ENCODE data around the gene C3orf33. TPM values are rescaled to one million over a fixed set of nuclear protein-coding genes. Genes with fewer than 3 reads are reported as not detected.
A peak's percentile ranks its signal among the peaks of the same experiment; 100 is the strongest.

Gene C3orf33
- total RNA-seq, 1 donor from 2014 or later = 2.6 TPM

DNA sequence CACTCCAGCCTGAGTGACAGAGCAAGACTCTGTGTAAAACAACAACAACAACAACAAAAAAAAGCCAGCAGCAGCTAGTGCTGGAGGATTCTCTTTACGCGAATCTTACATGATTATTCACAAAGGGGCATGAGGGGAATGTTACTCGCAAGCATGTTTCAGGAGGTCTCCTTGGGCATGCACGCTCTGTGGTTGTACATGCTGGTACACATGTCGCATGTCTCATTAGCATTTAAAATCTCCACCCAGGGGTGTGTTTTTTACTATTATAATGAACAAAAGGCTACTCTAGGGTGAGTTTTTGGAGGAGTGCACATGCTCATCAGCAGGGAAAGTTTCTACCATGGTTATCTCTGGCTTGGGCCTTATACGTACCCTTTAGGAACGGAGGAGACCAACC is 48.5 kb downstream of the C3orf33 start:
- H3K27ac ChIP-seq (ENCODE audit: low read depth, low read length) = no peak overlapping the region
- H3K4me1 ChIP-seq (ENCODE audit: control insufficient read depth in 3 of 3, insufficient read depth in 3 of 3, low read length in 3 of 3) = no peaks in the 10 kb centered on the region
- no peaks in the 10 kb centered on the region for H3K9me3 ChIP-seq (ENCODE audit: control insufficient read depth in 3 of 3, low read length in 3 of 3)
- H3K4me3 ChIP-seq (ENCODE audit: low read length in 3 of 3) = no peak overlapping the region
- H3K9ac ChIP-seq (ENCODE audit: low read depth in 1 of 3, low read length in 3 of 3) = no peak overlapping the region
- H3K27me3 ChIP-seq (ENCODE audit: control insufficient read depth in 3 of 3, insufficient read depth in 3 of 3, low read length in 3 of 3) = no peaks in the 10 kb centered on the region
- H3K36me3 ChIP-seq (ENCODE audit: control insufficient read depth in 3 of 3, insufficient read depth in 3 of 3, low read length in 3 of 3) = peaks cover 0 to 3% (median 0%) of the 10 kb centered on the region in 3 donors

DNA sequence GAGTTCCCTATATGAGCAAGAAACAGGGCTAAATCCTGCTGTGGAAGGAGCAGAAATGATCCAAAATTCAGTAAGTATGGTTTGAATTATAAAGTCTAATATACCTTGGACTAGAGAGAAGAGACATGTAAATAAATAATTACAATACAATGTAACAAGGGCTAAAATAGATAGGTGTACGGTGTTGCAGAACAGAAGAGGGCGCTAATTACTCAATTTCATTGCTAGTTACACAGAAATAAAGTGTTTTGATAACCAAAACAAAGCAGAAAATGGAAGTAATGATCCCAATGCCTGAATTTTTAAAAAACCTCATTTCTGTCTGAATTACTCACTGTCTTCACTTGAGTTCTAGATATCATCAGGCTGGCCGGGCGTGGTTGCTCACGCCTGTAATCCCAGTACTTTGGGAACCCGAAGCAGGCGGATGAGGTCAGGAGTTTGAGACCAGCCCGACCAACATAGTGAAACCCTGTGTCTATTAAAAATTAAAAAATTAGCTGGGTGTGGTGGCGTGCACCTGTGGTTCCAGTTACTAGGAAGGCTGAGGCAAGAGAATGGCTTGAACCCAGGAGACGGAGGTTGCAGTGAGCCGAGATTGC is 52.9 kb downstream of the C3orf33 start:
- Histone ChIP-seq H3K9me3 (ENCODE audit: control insufficient read depth in 3 of 3, low read length in 3 of 3) (no peaks in the 10 kb centered on the region), H3K4me3 (ENCODE audit: low read length in 3 of 3) (no peak overlapping the region), H3K27me3 (ENCODE audit: control insufficient read depth in 3 of 3, insufficient read depth in 3 of 3, low read length in 3 of 3) (no peaks in the 10 kb centered on the region), H3K36me3 (ENCODE audit: control insufficient read depth in 3 of 3, insufficient read depth in 3 of 3, low read length in 3 of 3) (peaks cover 0 to 3% (median 0%) of the 10 kb centered on the region in 3 donors), H3K27ac (ENCODE audit: low read depth, low read length) (no peak overlapping the region), H3K4me1 (ENCODE audit: control insufficient read depth in 3 of 3, insufficient read depth in 3 of 3, low read length in 3 of 3) (no peaks in the 10 kb centered on the region), H3K9ac (ENCODE audit: low read depth in 1 of 3, low read length in 3 of 3) (no peak overlapping the region)

DNA sequence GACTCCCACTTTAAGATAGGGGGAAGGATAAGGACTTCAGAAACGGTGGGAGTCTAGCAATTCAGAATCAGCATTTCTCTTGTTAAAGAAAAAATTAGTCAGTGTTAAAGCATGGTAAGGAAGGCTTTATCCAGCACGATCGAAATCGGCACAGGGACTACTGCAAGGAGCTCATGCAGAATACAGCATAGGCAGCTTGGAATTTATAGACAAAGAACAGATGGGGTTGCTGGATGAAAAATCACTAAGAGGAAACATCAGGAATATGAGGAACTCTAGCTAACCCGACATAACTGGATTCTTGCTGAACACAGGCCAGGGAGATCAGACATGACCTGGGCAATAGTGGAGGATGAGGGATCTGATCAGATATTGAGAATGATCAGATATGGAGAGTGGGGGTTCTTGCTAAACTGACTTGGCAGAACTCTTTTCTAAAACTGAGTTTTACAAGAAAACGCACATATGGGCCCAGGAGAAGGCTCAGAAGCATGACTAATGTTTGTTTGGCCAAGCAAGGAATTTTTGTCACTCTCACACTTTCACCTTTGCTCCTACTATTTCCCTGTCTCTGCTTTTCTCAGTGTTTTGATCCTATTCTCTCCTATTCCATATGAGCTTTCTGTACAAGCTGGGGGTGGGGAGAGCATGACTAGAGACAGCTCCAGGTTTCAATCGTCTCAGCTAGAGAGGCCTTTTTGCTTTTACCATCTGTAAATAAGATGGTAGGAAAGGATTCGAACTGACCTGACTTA is 57.3 kb downstream of the C3orf33 start:
- Histone ChIP-seq H3K4me1 (ENCODE audit: control insufficient read depth in 3 of 3, insufficient read depth in 3 of 3, low read length in 3 of 3) (peaks cover 10 to 21% (median 12%) of the 10 kb centered on the region in 3 donors), H3K9me3 (ENCODE audit: control insufficient read depth in 3 of 3, low read length in 3 of 3) (no peaks in the 10 kb centered on the region), H3K27me3 (ENCODE audit: control insufficient read depth in 3 of 3, insufficient read depth in 3 of 3, low read length in 3 of 3) (peaks cover 9 to 18% (median 10%) of the 10 kb centered on the region in 3 donors), H3K4me3 (ENCODE audit: low read length in 3 of 3) (no peak overlapping the region), H3K36me3 (ENCODE audit: control insufficient read depth in 3 of 3, insufficient read depth in 3 of 3, low read length in 3 of 3) (no peaks in the 10 kb centered on the region), H3K9ac (ENCODE audit: low read depth in 1 of 3, low read length in 3 of 3) (no peak overlapping the region), H3K27ac (ENCODE audit: low read depth, low read length) (no peak overlapping the region)

DNA sequence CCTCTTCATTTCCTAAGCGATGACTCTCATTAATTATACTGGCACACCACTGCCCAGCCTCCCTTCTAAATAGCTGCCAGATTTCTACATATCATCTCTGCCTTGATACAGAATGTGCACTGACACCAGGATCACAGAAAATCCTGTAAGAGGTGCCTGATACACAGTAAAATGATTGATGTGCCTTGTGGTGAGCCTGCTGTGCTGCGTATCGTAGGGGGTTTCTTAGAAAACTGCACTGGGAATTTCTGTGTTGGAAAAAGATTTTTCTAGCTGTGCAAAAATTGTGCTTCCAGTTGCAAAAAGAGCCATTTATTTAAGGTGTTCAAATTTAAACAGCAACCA is 58.2 kb downstream of the C3orf33 start:
- Histone ChIP-seq H3K27me3 (ENCODE audit: control insufficient read depth in 3 of 3, insufficient read depth in 3 of 3, low read length in 3 of 3) (peaks cover 14 to 25% (median 16%) of the 10 kb centered on the region in 3 donors), H3K4me3 (ENCODE audit: low read length in 3 of 3) (no peak overlapping the region), H3K9ac (ENCODE audit: low read depth in 1 of 3, low read length in 3 of 3) (no peak overlapping the region), H3K27ac (ENCODE audit: low read depth, low read length) (no peak overlapping the region), H3K9me3 (ENCODE audit: control insufficient read depth in 3 of 3, low read length in 3 of 3) (no peaks in the 10 kb centered on the region), H3K36me3 (ENCODE audit: control insufficient read depth in 3 of 3, insufficient read depth in 3 of 3, low read length in 3 of 3) (no peaks in the 10 kb centered on the region), H3K4me1 (ENCODE audit: control insufficient read depth in 3 of 3, insufficient read depth in 3 of 3, low read length in 3 of 3) (peaks cover 12 to 26% (median 14%) of the 10 kb centered on the region in 3 donors)

DNA sequence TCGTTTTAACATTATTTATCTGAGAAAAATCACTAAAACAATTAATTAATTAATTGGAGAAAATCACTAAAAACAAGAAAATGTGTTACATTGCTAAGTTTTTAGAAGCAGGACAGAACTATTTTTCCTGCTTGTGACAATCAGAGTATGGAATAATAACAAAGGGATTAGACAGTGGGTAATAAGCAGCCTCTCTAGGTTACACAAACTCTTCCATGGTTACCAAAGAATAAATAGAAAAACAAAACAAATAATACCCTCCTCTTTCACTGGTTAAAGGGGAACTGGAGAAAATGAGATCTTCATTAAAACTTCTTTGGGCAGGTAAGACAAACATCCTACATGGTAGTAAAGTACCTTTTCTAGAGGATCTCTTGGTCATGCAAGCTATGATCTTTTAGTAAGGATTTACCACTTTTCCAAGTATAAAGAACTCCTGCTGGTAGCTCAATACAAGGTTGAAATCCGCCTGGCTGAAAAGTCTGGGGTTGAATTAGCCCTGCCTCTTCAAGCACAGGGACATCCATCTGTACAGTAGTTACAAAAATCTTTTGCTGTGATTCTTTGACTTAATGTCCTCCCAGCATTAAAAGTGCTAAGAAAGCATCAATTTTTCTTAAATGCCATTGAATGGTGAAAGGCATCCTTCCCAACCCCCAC is 58.7 kb downstream of the C3orf33 start:
- no peak overlapping the region for H3K9ac ChIP-seq (ENCODE audit: low read depth in 1 of 3, low read length in 3 of 3)
- no peaks in the 10 kb centered on the region for H3K36me3 ChIP-seq (ENCODE audit: control insufficient read depth in 3 of 3, insufficient read depth in 3 of 3, low read length in 3 of 3)
- H3K27ac ChIP-seq (ENCODE audit: low read depth, low read length) = no peak overlapping the region
- H3K4me1 ChIP-seq (ENCODE audit: control insufficient read depth in 3 of 3, insufficient read depth in 3 of 3, low read length in 3 of 3) = peaks cover 12 to 26% (median 14%) of the 10 kb centered on the region in 3 donors
- H3K9me3 ChIP-seq (ENCODE audit: control insufficient read depth in 3 of 3, low read length in 3 of 3) = no peaks in the 10 kb centered on the region
- H3K4me3 ChIP-seq (ENCODE audit: low read length in 3 of 3) = no peak overlapping the region
- peaks cover 16 to 30% (median 17%) of the 10 kb centered on the region in 3 donors for H3K27me3 ChIP-seq (ENCODE audit: control insufficient read depth in 3 of 3, insufficient read depth in 3 of 3, low read length in 3 of 3)

DNA sequence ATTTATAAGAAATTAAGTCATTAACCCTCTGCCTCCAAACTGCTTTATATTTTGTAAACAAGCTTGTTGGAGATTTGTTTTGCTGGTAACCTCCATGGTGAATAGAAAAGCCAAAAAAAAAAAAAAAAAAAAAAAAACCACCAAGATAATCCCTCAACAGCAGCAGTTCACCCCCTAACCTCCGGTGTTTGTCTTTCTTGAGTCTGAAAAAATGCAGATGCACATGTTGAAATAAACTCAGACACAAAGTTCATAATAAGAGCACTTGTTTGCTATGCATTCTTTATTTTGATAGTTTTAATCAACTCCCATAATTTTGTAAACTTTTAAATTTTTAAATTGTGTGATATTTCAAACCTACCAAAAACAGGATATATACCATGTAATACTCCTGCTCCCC is 59.4 kb downstream of the C3orf33 start:
- H3K9ac ChIP-seq (ENCODE audit: low read depth in 1 of 3, low read length in 3 of 3) = no peak overlapping the region
- peaks cover 17 to 32% (median 19%) of the 10 kb centered on the region in 3 donors for H3K27me3 ChIP-seq (ENCODE audit: control insufficient read depth in 3 of 3, insufficient read depth in 3 of 3, low read length in 3 of 3)
- H3K36me3 ChIP-seq (ENCODE audit: control insufficient read depth in 3 of 3, insufficient read depth in 3 of 3, low read length in 3 of 3) = no peaks in the 10 kb centered on the region
- no peaks in the 10 kb centered on the region for H3K9me3 ChIP-seq (ENCODE audit: control insufficient read depth in 3 of 3, low read length in 3 of 3)
- H3K4me3 ChIP-seq (ENCODE audit: low read length in 3 of 3) = no peak overlapping the region
- no peak overlapping the region for H3K27ac ChIP-seq (ENCODE audit: low read depth, low read length)
- H3K4me1 ChIP-seq (ENCODE audit: control insufficient read depth in 3 of 3, insufficient read depth in 3 of 3, low read length in 3 of 3) = peaks cover 12 to 26% (median 14%) of the 10 kb centered on the region in 3 donors

DNA sequence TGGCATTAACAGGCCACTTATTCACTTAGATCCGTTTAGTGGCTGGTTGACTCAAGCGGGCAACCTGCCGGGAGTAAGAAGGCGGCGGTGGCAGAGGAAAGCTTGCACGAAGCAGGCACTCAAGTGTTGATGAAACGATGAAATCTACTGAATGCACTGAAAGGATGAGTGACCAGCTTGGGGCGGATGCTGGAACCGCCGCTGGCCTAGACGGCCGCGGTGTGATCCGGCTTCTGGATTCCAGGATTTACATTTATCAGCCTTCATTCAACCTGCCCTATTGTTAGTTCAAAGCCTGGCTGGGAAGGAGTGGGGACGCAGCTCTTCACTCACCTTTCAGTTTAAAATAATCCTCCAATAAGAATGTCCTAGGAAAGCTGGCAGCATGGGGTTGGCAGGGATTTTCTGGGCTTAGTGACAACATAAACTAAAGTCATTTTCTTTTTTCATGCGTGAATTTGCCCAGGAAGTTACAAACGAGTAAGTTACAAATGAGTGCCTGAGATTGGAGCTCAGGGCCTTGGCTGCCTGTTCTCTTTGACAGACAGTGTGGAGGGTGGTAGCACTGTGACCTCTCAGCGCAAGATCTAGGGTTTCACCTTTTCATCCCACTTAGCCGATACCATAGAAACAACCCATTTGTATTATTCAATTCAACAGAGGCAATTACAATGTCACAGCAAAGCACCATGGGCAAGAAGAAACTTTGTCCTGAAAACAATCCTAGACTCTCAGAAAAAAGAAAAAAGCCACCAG is 60.1 kb downstream of the C3orf33 start:
- H3K4me3 ChIP-seq (ENCODE audit: low read length in 3 of 3) = peak overlapping the region; percentile 6 to 82 (median 50)
- peaks cover 19 to 36% (median 19%) of the 10 kb centered on the region in 3 donors for H3K27me3 ChIP-seq (ENCODE audit: control insufficient read depth in 3 of 3, insufficient read depth in 3 of 3, low read length in 3 of 3)
- peaks cover 12 to 26% (median 14%) of the 10 kb centered on the region in 3 donors for H3K4me1 ChIP-seq (ENCODE audit: control insufficient read depth in 3 of 3, insufficient read depth in 3 of 3, low read length in 3 of 3)
- no peaks in the 10 kb centered on the region for H3K9me3 ChIP-seq (ENCODE audit: control insufficient read depth in 3 of 3, low read length in 3 of 3)
- H3K27ac ChIP-seq (ENCODE audit: low read depth, low read length) = no peak overlapping the region
- no peak overlapping the region for H3K9ac ChIP-seq (ENCODE audit: low read depth in 1 of 3, low read length in 3 of 3)
- no peaks in the 10 kb centered on the region for H3K36me3 ChIP-seq (ENCODE audit: control insufficient read depth in 3 of 3, insufficient read depth in 3 of 3, low read length in 3 of 3)

DNA sequence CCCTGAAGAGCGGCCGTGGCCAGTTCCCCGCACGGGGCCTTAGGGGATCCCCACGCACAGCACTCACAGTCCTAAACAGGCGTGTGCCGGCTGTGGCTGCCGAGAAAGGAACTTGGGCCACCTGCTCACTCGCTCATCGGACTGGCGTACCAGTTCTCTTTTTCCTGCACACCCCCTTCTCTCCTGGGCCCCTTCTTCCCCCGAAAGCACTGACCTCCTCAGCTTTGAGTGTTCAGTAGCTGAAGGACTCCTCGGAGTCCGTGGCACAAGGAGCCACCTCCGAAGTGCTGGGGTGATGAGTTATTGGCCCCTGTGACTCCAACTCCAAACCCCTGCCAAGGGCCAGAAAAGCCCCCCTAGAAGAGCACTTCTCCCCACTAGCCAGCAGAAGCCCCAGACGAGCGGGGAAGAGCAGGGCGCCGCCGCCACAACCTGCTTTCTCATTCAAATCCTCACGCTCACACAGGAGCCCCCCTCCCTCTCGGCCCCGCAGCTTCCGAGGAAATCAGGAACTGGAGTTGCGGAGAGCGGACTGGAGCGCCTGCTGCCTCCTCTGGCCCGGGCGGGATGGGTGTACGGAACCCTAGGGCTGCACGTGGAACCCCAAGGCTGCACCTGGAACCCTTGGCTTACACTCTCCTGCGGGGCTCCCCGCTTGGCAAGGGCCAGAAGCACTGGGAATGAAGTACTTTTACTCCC is 61.3 kb downstream of the C3orf33 start, which contains the start of gene PLCH1:
Gene PLCH1 (minus strand): TSS at position 446 of the 699 bp plus-strand sequence. CDS start 40,847 bp downstream, outside the sequence.
- Histone ChIP-seq H3K9ac (ENCODE audit: low read depth in 1 of 3, low read length in 3 of 3) (peak within 1 kb of the TSS; percentile 64 to 76 (median 73)), H3K27me3 (ENCODE audit: control insufficient read depth in 3 of 3, insufficient read depth in 3 of 3, low read length in 3 of 3) (peaks cover 19 to 40% (median 19%) of the 10 kb centered on the region in 3 donors), H3K27ac (ENCODE audit: low read depth, low read length) (no peak within 1 kb of the TSS), H3K4me3 (ENCODE audit: low read length in 3 of 3) (peak within 1 kb of the TSS; percentile 82 to 84 (median 82)), H3K9me3 (ENCODE audit: control insufficient read depth in 3 of 3, low read length in 3 of 3) (no peaks in the 10 kb centered on the region), H3K36me3 (ENCODE audit: control insufficient read depth in 3 of 3, insufficient read depth in 3 of 3, low read length in 3 of 3) (no peaks in the 10 kb centered on the region), H3K4me1 (ENCODE audit: control insufficient read depth in 3 of 3, insufficient read depth in 3 of 3, low read length in 3 of 3) (peaks cover 12 to 26% (median 14%) of the 10 kb centered on the region in 3 donors)

DNA sequence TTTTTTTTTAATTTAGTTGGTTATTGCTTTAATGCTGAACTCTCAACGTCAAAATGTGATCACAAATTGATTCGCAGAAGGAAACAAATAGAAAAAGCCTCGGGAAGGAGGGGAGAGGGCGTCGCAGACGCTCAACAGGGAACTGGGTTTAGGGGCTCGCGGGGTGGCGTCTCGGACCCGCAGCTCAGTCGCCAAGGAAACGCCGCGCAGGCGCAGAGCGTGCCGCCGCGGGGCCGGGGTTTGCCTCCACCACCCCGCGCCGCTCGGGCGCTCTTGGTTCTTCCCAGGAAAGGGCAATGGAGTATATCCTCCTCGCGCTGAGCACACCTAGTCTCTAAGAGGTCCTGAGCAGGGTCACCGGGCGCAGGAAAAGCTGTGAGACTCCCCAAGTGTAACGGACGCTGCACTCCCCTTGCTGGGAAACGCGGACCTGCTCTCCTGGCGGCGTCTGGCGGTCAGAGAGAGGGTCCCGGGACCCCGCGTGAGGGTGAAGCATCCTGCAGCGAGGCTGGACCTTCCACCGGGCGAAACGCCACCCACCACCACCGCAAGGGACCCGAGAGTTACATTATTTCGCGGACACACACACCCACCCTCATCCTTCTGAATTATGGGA is 62.0 kb downstream of the C3orf33 start:
- H3K4me3 ChIP-seq (ENCODE audit: low read length in 3 of 3) = peak overlapping the region; percentile 82 to 84 (median 82)
- peaks cover 19 to 44% (median 21%) of the 10 kb centered on the region in 3 donors for H3K27me3 ChIP-seq (ENCODE audit: control insufficient read depth in 3 of 3, insufficient read depth in 3 of 3, low read length in 3 of 3)
- H3K27ac ChIP-seq (ENCODE audit: low read depth, low read length) = no peak overlapping the region
- H3K9ac ChIP-seq (ENCODE audit: low read depth in 1 of 3, low read length in 3 of 3) = peak overlapping the region; percentile 64 to 76 (median 73)
- H3K4me1 ChIP-seq (ENCODE audit: control insufficient read depth in 3 of 3, insufficient read depth in 3 of 3, low read length in 3 of 3) = peaks cover 12 to 26% (median 14%) of the 10 kb centered on the region in 3 donors
- no peaks in the 10 kb centered on the region for H3K36me3 ChIP-seq (ENCODE audit: control insufficient read depth in 3 of 3, insufficient read depth in 3 of 3, low read length in 3 of 3)
- no peaks in the 10 kb centered on the region for H3K9me3 ChIP-seq (ENCODE audit: control insufficient read depth in 3 of 3, low read length in 3 of 3)

Measured in skeletal muscle tissue (tissue), 4 donors.